Measurements from ENCODE around the gene GPHN.

The GPHN gene

DNA sequence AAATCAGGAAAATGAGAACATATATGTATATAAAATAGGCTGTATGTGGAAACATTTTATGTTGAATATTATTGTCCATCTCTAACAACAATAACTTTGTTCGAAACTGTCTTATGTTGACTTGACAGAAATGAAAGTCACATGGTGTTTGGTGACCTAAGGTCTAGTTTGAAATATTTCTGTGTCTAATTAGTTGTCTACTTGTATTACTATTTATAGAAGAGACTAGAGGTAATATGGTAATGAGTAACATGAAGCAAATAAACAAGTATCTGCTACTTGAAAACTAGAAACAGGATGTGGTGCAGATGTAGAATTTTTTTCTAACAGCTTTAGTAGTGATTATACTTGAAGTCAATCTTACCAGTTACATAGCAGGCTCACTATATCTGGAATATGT, 3.9 kb downstream of the GPHN start:
- no peak for DNase-seq (ENCODE audit: low read depth)
- TF ChIP-seq, protein P1, sequence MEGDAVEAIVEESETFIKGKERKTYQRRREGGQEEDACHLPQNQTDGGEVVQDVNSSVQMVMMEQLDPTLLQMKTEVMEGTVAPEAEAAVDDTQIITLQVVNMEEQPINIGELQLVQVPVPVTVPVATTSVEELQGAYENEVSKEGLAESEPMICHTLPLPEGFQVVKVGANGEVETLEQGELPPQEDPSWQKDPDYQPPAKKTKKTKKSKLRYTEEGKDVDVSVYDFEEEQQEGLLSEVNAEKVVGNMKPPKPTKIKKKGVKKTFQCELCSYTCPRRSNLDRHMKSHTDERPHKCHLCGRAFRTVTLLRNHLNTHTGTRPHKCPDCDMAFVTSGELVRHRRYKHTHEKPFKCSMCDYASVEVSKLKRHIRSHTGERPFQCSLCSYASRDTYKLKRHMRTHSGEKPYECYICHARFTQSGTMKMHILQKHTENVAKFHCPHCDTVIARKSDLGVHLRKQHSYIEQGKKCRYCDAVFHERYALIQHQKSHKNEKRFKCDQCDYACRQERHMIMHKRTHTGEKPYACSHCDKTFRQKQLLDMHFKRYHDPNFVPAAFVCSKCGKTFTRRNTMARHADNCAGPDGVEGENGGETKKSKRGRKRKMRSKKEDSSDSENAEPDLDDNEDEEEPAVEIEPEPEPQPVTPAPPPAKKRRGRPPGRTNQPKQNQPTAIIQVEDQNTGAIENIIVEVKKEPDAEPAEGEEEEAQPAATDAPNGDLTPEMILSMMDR (IDR thresholded peaks at IDR 0.05; ENCODE audit: low read depth, low read length): no peak
- no peak for TF ChIP-seq MYC (IDR thresholded peaks at IDR 0.05; ENCODE audit: low read depth, low read length)
- TF ChIP-seq, protein P2, sequence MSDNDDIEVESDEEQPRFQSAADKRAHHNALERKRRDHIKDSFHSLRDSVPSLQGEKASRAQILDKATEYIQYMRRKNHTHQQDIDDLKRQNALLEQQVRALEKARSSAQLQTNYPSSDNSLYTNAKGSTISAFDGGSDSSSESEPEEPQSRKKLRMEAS (IDR thresholded peaks at IDR 0.05; ENCODE audit: low read depth, low read length): no peak
- no peak for TF ChIP-seq POLR2A (IDR thresholded peaks at IDR 0.05; ENCODE audit: extremely low read depth, insufficient read length)
- H3K4me3 ChIP-seq (ENCODE audit: low read depth, low read length): no peak overlapping the region

DNA sequence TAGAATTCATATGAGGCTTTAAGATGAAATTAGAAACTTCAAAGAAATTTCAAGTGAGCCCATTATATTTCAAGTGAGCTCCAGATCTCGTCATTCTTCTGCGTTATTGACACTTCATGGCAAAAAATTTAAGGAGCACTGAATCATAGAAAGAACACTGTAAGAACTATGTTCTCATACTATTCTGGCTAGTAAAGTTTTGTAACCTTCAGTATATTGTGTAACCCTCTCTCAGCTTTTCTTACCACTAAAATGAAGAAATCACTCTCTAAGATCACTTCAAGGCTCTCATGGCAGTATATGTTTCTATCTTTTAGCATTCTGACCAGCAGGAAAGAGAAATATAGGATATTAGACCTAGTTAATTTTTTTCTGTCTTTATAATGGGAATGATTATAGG, 6.3 kb downstream of the GPHN start:
- TF ChIP-seq, protein P2 (IDR thresholded peaks at IDR 0.05; ENCODE audit: low read depth, low read length): no peak
- TF ChIP-seq MYC (IDR thresholded peaks at IDR 0.05; ENCODE audit: low read depth, low read length): no peak
- no peak overlapping the region for H3K4me3 ChIP-seq (ENCODE audit: low read depth, low read length)
- peak; percentile 83 for DNase-seq (ENCODE audit: low read depth)

DNA sequence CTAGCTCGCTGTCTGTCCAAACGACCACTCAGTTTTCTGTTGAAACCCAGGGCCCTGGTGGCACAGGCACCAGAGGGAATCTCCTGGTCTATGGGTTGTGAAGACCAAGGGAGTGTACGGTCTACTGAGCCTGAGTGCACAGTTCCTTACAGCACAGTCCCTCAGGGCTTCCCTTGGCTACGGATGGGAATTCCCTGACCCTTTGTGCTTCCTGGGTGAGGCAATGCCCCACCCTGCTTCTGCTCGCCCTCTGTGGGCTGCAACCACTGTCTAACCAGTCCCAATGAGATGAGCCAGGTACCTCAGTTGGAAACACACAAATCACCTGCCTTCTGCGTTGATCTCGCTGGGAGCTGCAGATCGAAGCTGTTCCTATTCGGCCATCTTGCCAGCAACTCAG, 22.6 kb downstream of the GPHN start:
- TF ChIP-seq, protein P2 (IDR thresholded peaks at IDR 0.05; ENCODE audit: low read depth, low read length): no peak
- no peak for TF ChIP-seq POLR2A (IDR thresholded peaks at IDR 0.05; ENCODE audit: extremely low read depth, insufficient read length)
- TF ChIP-seq, protein P1 (IDR thresholded peaks at IDR 0.05; ENCODE audit: low read depth, low read length): no peak
- TF ChIP-seq MYC (IDR thresholded peaks at IDR 0.05; ENCODE audit: low read depth, low read length): no peak
- H3K4me3 ChIP-seq (ENCODE audit: low read depth, low read length): no peak overlapping the region
- DNase-seq (ENCODE audit: low read depth): no peak

DNA sequence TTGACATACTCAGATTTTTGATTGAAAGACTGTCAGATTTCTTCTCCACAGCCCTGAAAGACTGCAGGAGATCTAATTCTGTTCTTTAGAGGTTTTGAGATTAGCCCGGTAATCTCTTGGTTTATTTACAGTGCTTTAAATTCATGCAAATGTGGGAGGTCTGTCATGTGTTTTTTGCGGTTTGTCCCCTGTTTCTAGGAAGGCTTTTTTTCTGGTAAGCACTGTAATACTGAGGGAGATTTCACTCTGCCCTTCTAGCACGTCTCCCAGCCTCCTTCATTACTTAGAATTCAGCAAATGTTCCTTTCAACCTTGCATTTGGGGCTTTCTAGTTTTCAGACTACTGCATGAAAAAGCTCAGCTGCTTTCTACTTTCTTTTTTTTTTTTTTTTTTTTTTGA, 31.1 kb downstream of the GPHN start:
- TF ChIP-seq MYC (IDR thresholded peaks at IDR 0.05; ENCODE audit: low read depth, low read length) (no peak), POLR2A (IDR thresholded peaks at IDR 0.05; ENCODE audit: extremely low read depth, insufficient read length) (no peak)
- TF ChIP-seq, protein P1 (IDR thresholded peaks at IDR 0.05; ENCODE audit: low read depth, low read length): no peak
- TF ChIP-seq, protein P2 (IDR thresholded peaks at IDR 0.05; ENCODE audit: low read depth, low read length): no peak
- DNase-seq (ENCODE audit: low read depth): no peak
- no peak overlapping the region for H3K4me3 ChIP-seq (ENCODE audit: low read depth, low read length)

DNA sequence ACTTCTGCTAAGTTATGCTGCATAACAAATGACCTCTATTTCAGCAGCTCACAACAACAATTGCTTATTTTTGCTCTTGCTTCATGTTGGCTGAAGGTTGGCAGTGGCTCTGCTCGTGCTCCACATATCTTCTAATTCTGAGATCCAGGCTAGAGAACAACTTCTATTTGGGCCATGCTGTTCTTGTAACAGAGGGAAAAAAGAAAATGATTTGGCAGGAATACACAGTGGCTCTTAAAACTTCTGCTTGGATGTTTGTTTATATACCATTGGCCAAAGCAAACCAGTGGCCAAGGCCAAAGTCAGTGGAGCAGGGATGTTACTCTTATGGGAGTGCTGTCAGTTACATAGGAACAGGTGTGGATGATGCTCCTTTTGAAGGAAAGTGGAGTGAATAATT, 32.1 kb downstream of the GPHN start:
- DNase-seq (ENCODE audit: low read depth): no peak
- H3K4me3 ChIP-seq (ENCODE audit: low read depth, low read length): no peak overlapping the region
- TF ChIP-seq, protein P1 (IDR thresholded peaks at IDR 0.05; ENCODE audit: low read depth, low read length): no peak
- TF ChIP-seq, protein P2 (IDR thresholded peaks at IDR 0.05; ENCODE audit: low read depth, low read length): no peak
- TF ChIP-seq POLR2A (IDR thresholded peaks at IDR 0.05; ENCODE audit: extremely low read depth, insufficient read length): no peak
- TF ChIP-seq MYC (IDR thresholded peaks at IDR 0.05; ENCODE audit: low read depth, low read length): no peak

DNA sequence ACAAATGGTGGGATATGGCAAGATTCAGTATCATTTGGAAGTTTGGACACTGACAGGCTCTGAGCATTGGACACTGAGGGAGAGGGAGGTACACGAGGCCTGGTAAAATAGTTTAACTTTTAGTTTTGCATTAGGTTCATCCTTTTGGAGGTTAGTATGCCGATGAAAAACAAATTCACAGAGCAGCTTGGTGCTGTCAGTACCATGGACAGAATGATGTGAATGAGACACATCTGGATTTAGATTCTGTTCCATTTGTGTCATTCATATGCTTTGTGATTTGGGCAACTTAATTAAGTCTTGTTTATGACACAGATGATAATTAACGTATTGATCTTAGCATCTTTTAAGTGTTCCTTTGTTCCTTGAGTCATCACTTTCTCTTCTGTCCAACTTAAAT, 33.7 kb downstream of the GPHN start:
- no peak for DNase-seq (ENCODE audit: low read depth)
- no peak overlapping the region for H3K4me3 ChIP-seq (ENCODE audit: low read depth, low read length)
- TF ChIP-seq, protein P2 (IDR thresholded peaks at IDR 0.05; ENCODE audit: low read depth, low read length): no peak
- TF ChIP-seq POLR2A (IDR thresholded peaks at IDR 0.05; ENCODE audit: extremely low read depth, insufficient read length) (no peak), MYC (IDR thresholded peaks at IDR 0.05; ENCODE audit: low read depth, low read length) (no peak)
- TF ChIP-seq, protein P1 (IDR thresholded peaks at IDR 0.05; ENCODE audit: low read depth, low read length): no peak
